ENCODE results near the gene KCNJ1. TPM values are rescaled to one million over a fixed set of nuclear protein-coding genes. Genes with fewer than 3 reads are reported as not detected.
A peak's percentile ranks its signal among the peaks of the same experiment; 100 is the strongest.

KCNJ1 gene
- total and polyA plus RNA-seq, 2 experiments from 2014 or later: 0.16 TPM; not detected in 1

DNA sequence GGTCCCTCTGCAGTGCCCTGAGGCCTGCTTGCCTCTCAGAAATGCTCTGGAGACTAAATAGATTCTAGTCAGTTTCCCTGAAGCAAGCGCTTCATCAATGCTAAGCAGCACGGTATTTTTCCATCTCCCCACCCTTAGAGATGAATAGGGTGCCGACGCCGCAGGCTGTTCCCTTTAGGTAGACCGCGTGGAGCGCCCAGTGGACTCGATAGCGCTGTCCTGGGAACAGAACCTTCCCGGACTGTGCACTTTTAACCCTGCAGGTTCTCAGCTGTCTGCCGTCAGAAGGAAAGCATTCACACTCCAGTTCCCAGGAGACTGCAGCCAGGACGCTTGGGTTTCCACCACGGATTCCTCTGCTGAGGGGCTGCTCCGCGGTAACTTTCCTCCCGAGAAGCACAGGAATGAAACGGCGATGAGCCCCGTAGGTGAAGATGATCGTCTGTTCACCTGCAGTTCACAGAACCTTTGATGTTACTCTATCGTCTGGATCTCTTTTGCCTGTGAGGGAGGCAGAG, 9.1 kb upstream of the KCNJ1 start:
- Mint-ChIP-seq H3K4me3 (no peak overlapping the region), H3K4me1 (peaks cover 30% of the 10 kb centered on the region), H3K27ac (no peak overlapping the region), H3K9me3 (no peaks in the 10 kb centered on the region), H3K27me3 (ENCODE audit: insufficient read depth, low read depth, poor library complexity) (peaks cover 27% of the 10 kb centered on the region), H3K36me3 (ENCODE audit: low read depth) (no peaks in the 10 kb centered on the region)
- H3F3A ChIP-seq (replicated peaks; ENCODE audit: low read depth): no peaks in the 10 kb centered on the region
- no peak for DNase-seq (ENCODE audit: low spot score)
- peak overlapping the region; percentile 43; the same call in 1 of the 2 replicates for H2AFZ ChIP-seq
- H3K4me2 ChIP-seq: no peak overlapping the region
- peaks cover 9% of the 10 kb centered on the region; the same call in 1 of the 2 replicates for H3K27me3 ChIP-seq (ENCODE audit: insufficient read depth)
- TF ChIP-seq STAT1 (IDR thresholded peaks at IDR 0.05; ENCODE audit: unreplicated experiment): no peak
- TF ChIP-seq EZH2 (IDR thresholded peaks at IDR 0.05; ENCODE audit: low read depth, unreplicated experiment): no peak
- TF ChIP-seq, protein P1, sequence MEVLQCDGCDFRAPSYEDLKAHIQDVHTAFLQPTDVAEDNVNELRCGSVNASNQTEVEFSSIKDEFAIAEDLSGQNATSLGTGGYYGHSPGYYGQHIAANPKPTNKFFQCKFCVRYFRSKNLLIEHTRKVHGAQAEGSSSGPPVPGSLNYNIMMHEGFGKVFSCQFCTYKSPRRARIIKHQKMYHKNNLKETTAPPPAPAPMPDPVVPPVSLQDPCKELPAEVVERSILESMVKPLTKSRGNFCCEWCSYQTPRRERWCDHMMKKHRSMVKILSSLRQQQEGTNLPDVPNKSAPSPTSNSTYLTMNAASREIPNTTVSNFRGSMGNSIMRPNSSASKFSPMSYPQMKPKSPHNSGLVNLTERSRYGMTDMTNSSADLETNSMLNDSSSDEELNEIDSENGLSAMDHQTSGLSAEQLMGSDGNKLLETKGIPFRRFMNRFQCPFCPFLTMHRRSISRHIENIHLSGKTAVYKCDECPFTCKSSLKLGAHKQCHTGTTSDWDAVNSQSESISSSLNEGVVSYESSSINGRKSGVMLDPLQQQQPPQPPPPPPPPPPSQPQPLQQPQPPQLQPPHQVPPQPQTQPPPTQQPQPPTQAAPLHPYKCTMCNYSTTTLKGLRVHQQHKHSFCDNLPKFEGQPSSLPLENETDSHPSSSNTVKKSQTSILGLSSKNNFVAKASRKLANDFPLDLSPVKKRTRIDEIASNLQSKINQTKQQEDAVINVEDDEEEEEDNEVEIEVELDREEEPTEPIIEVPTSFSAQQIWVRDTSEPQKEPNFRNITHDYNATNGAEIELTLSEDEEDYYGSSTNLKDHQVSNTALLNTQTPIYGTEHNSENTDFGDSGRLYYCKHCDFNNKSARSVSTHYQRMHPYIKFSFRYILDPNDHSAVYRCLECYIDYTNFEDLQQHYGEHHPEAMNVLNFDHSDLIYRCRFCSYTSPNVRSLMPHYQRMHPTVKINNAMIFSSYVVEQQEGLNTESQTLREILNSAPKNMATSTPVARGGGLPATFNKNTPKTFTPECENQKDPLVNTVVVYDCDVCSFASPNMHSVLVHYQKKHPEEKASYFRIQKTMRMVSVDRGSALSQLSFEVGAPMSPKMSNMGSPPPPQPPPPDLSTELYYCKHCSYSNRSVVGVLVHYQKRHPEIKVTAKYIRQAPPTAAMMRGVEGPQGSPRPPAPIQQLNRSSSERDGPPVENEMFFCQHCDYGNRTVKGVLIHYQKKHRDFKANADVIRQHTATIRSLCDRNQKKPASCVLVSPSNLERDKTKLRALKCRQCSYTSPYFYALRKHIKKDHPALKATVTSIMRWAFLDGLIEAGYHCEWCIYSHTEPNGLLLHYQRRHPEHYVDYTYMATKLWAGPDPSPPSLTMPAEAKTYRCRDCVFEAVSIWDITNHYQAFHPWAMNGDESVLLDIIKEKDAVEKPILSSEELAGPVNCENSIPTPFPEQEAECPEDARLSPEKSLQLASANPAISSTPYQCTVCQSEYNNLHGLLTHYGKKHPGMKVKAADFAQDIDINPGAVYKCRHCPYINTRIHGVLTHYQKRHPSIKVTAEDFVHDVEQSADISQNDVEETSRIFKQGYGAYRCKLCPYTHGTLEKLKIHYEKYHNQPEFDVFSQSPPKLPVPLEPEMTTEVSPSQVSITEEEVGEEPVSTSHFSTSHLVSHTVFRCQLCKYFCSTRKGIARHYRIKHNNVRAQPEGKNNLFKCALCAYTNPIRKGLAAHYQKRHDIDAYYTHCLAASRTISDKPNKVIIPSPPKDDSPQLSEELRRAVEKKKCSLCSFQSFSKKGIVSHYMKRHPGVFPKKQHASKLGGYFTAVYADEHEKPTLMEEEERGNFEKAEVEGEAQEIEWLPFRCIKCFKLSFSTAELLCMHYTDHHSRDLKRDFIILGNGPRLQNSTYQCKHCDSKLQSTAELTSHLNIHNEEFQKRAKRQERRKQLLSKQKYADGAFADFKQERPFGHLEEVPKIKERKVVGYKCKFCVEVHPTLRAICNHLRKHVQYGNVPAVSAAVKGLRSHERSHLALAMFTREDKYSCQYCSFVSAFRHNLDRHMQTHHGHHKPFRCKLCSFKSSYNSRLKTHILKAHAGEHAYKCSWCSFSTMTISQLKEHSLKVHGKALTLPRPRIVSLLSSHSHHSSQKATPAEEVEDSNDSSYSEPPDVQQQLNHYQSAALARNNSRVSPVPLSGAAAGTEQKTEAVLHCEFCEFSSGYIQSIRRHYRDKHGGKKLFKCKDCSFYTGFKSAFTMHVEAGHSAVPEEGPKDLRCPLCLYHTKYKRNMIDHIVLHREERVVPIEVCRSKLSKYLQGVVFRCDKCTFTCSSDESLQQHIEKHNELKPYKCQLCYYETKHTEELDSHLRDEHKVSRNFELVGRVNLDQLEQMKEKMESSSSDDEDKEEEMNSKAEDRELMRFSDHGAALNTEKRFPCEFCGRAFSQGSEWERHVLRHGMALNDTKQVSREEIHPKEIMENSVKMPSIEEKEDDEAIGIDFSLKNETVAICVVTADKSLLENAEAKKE (CRISPR knock-in tag; IDR thresholded peaks at IDR 0.05): no peak
- TF ChIP-seq ZNF331 (CRISPR knock-in tag; IDR thresholded peaks at IDR 0.05; ENCODE audit: low read depth): no peak
- TF ChIP-seq, protein P2, sequence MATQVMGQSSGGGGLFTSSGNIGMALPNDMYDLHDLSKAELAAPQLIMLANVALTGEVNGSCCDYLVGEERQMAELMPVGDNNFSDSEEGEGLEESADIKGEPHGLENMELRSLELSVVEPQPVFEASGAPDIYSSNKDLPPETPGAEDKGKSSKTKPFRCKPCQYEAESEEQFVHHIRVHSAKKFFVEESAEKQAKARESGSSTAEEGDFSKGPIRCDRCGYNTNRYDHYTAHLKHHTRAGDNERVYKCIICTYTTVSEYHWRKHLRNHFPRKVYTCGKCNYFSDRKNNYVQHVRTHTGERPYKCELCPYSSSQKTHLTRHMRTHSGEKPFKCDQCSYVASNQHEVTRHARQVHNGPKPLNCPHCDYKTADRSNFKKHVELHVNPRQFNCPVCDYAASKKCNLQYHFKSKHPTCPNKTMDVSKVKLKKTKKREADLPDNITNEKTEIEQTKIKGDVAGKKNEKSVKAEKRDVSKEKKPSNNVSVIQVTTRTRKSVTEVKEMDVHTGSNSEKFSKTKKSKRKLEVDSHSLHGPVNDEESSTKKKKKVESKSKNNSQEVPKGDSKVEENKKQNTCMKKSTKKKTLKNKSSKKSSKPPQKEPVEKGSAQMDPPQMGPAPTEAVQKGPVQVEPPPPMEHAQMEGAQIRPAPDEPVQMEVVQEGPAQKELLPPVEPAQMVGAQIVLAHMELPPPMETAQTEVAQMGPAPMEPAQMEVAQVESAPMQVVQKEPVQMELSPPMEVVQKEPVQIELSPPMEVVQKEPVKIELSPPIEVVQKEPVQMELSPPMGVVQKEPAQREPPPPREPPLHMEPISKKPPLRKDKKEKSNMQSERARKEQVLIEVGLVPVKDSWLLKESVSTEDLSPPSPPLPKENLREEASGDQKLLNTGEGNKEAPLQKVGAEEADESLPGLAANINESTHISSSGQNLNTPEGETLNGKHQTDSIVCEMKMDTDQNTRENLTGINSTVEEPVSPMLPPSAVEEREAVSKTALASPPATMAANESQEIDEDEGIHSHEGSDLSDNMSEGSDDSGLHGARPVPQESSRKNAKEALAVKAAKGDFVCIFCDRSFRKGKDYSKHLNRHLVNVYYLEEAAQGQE (IDR thresholded peaks at IDR 0.05; ENCODE audit: unreplicated experiment): no peak
- TF ChIP-seq JUNB (IDR thresholded peaks at IDR 0.05; ENCODE audit: unreplicated experiment): no peak
- no peak for TF ChIP-seq NANOG (IDR thresholded peaks at IDR 0.05; ENCODE audit: borderline replicate concordance)
- no peak for TF ChIP-seq EZH2phosphoT487 (IDR thresholded peaks at IDR 0.05; ENCODE audit: unreplicated experiment)
- TF ChIP-seq ZNF114 (CRISPR knock-in tag; IDR thresholded peaks at IDR 0.05): no peak
- TF ChIP-seq, protein P3, sequence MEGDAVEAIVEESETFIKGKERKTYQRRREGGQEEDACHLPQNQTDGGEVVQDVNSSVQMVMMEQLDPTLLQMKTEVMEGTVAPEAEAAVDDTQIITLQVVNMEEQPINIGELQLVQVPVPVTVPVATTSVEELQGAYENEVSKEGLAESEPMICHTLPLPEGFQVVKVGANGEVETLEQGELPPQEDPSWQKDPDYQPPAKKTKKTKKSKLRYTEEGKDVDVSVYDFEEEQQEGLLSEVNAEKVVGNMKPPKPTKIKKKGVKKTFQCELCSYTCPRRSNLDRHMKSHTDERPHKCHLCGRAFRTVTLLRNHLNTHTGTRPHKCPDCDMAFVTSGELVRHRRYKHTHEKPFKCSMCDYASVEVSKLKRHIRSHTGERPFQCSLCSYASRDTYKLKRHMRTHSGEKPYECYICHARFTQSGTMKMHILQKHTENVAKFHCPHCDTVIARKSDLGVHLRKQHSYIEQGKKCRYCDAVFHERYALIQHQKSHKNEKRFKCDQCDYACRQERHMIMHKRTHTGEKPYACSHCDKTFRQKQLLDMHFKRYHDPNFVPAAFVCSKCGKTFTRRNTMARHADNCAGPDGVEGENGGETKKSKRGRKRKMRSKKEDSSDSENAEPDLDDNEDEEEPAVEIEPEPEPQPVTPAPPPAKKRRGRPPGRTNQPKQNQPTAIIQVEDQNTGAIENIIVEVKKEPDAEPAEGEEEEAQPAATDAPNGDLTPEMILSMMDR (conservative IDR thresholded peaks at IDR 0.05; ENCODE audit: low read depth in 2 of 2): no peak
- TF ChIP-seq CREB1 (CRISPR knock-in tag; IDR thresholded peaks at IDR 0.05; ENCODE audit: low read depth): no peak
- TF ChIP-seq, protein P4, sequence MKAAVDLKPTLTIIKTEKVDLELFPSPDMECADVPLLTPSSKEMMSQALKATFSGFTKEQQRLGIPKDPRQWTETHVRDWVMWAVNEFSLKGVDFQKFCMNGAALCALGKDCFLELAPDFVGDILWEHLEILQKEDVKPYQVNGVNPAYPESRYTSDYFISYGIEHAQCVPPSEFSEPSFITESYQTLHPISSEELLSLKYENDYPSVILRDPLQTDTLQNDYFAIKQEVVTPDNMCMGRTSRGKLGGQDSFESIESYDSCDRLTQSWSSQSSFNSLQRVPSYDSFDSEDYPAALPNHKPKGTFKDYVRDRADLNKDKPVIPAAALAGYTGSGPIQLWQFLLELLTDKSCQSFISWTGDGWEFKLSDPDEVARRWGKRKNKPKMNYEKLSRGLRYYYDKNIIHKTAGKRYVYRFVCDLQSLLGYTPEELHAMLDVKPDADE (IDR thresholded peaks at IDR 0.05): no peak
- TF ChIP-seq POLR2AphosphoS5 (IDR thresholded peaks at IDR 0.05; ENCODE audit: low read depth): no peak
- H3K27ac ChIP-seq (ENCODE audit: low read depth): no peak overlapping the region
- H3K4me3 ChIP-seq: no peak overlapping the region
- peaks cover 15% of the 10 kb centered on the region for H3K4me1 ChIP-seq (ENCODE audit: insufficient read depth)
- no peak for ATAC-seq
- no peaks in the 10 kb centered on the region for H3K79me2 ChIP-seq (replicated peaks; ENCODE audit: insufficient read depth)
- no peaks in the 10 kb centered on the region for H3K36me3 ChIP-seq (ENCODE audit: insufficient read depth)
- no peaks in the 10 kb centered on the region for H3K9me2 ChIP-seq (ENCODE audit: insufficient read depth)
- no peaks in the 10 kb centered on the region for H4K20me1 ChIP-seq (replicated peaks; ENCODE audit: insufficient read depth)

Measured in GM23338 (cell line).